GM10847 (cell line): Measurements from ENCODE around the gene TPRG1L.

Experiments used
- POLR2A ChIP-seq: IDR thresholded peaks from 2 replicates; pipeline ENCODE4 v1.6.1; 2011; ENCODE audit not compliant: insufficient read length; ENCODE audit errors: extremely low read depth

TPRG1L gene

GRCh38 chr1:3603156-3603555 lies 21.7 kb upstream of the TPRG1L start:
- no peak for TF ChIP-seq POLR2A

GRCh38 chr1:3603571-3604467 lies 21.0 kb upstream of the TPRG1L start:
- TF ChIP-seq POLR2A = no peak

GRCh38 chr1:3604468-3604974 lies 20.3 kb upstream of the TPRG1L start:
- no peak for TF ChIP-seq POLR2A

- TF ChIP-seq POLR2A = no peak
Measured at GRCh38 chr1:3604997-3605823, 19.6 kb upstream of the TPRG1L start.

- TF ChIP-seq POLR2A = no peak
Measured at GRCh38 chr1:3606779-3607702, 17.8 kb upstream of the TPRG1L start.

- TF ChIP-seq POLR2A = no peak
Measured at GRCh38 chr1:3607703-3608065, 17.1 kb upstream of the TPRG1L start.

GRCh38 chr1:3608154-3608553 lies 16.7 kb upstream of the TPRG1L start:
- TF ChIP-seq POLR2A = no peak

GRCh38 chr1:3609016-3609768 lies 15.6 kb upstream of the TPRG1L start:
- TF ChIP-seq POLR2A = no peak

GRCh38 chr1:3609769-3610526 lies 14.9 kb upstream of the TPRG1L start:
- TF ChIP-seq POLR2A = no peak

GRCh38 chr1:3610527-3611169 lies 14.2 kb upstream of the TPRG1L start:
- no peak for TF ChIP-seq POLR2A

GRCh38 chr1:3611170-3612019 lies 13.4 kb upstream of the TPRG1L start, which contains the start of gene MEGF6:
MEGF6 (minus strand) TSS chr1:3611508; CDS start chr1:3611268, 240 bp downstream.
- TF ChIP-seq POLR2A = no peak

- TF ChIP-seq POLR2A = no peak
Measured at GRCh38 chr1:3612123-3612522, 12.7 kb upstream of the TPRG1L start.
